ENCODE data around the gene PRAMEF6. TPM values are rescaled to one million over a fixed set of nuclear protein-coding genes. Genes with fewer than 3 reads are reported as not detected.
"Not testable (repeated sequence)": the region's sequence is repeated elsewhere in the genome, so short reads cannot be mapped to it uniquely, and the experiment has no call there.

The PRAMEF6 gene
- polyA plus RNA-seq (ENCODE audit: insufficient read length in 4 of 4): not detected

DNA sequence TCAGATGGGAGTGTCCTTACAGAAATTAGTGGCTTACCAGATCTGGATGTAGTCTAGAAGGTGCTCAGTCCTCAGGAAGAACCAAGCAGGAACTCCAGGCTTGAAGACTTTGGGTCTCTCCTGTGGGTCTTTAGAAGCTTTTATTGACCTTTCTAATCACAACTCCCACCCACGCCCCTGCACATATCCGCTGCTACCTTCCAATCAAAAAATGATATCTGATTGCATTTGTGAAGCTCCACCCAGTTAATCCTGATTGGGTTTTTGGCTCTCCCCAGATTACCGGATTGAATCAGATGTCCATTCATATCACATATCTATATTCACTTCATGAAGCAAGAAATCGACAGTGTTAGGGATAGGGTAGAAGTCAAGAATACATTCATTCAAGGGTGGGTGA is at the start of gene PRAMEF6:
Gene PRAMEF6, minus strand, starts transcription at position 101 of the 400 bp plus-strand sequence. CDS start 5,062 bp downstream, outside the sequence.
- not testable (repeated sequence) for DNase-seq (ENCODE audit: low read depth in 4 of 4, low spot score in 3 of 4)

DNA sequence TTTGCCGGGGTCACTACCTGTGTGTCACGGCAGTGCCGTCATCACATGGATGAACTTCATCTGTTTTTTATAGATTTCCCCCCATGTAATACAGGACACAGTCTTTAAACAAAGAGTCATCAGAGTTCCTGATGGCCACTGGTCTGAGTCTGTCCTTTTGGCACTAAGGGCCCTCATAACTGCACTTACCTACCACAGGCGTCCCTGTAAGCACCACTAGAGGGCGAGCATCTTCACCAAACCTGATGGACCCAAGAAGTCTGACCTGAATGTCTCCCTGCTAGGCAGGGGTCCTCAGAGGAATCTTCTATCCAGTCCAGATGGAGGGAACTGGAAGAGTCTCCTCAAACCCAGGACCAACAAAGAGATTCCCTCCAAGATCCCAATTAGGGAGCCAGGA is 23.0 kb downstream of the PRAMEF6 start:
- DNase-seq (ENCODE audit: low read depth in 4 of 4, low spot score in 3 of 4): not testable (repeated sequence)

DNA sequence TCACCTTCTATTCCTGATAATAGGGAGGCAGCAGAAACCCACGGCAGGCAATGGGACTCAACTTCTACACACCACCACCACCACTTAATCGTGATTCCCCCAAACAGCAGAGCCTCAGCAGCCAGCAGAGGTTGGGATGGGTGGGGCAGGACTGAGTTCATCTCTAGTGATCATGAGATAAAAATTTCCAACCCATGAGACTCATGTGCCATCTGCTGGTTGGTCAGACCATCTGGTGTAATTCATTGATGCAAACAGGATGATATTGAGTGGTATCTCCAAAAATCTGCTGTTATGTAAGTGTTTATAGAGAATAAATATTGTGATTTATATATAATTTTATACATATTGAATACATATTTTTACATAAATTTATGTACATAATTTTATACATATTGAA is 25.6 kb downstream of the PRAMEF6 start:
- DNase-seq (ENCODE audit: low read depth in 4 of 4, low spot score in 3 of 4): not testable (repeated sequence)

DNA sequence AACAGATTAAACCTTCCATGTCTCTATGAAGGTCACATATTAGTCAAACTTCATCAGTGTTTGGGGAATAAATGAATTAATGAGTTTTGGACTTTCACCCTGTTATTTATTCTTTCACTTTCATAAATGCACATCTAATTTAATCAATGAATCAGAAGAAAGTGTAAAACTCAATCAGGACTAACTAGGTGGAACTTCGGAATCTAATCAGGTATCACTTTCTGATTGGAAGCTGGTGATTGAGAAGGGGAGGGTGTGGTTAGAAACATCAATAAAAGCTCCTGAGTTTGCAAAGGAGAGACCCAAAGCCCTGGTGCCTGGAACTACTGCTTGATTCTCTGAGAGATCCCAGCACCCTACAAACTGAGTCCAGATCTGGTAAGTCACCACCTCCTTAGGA is 31.1 kb downstream of the PRAMEF6 start, which contains the start of gene PRAMEF7:
Gene PRAMEF7, plus strand, starts transcription at position 301 of the 400 bp plus-strand sequence. CDS start 1,083 bp downstream, outside the sequence.
- not testable (repeated sequence) for DNase-seq (ENCODE audit: low read depth in 4 of 4, low spot score in 3 of 4)

DNA sequence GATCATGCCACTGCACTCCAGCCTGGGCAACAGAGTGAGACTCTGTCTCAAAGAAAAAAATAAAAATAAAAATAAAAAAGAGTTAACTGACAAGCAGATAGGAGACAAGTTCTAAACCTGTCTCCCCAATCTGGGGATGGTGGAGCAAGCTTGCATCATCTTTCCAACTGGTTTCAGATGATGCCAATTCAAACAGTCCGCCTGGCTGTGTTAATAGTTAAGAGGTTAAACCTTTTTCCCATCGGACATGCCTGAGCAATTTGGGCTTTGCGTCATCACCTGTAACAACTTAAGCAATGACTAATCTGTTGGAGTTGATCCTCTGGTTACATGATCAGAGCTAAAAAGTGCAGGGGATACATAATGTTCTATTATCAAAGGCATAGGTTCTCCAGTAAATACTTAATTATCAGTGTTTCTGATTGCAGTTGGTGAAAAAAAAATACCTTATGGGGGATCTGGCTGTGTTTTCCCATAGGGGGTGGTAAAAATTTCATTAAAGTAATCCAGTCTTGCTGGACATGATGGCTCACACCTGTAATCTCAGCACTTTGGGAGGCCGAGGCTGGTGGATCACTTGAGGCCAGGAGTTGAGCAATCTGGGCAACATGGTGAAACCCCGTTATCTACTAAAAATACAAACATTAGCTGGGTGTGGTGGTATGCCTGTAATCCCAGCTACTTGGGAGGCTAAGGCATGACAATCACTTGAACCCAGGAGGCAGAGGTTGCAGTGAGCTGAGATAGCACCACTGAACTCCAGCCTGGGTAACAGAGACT is 43.4 kb downstream of the PRAMEF6 start:
- not testable (repeated sequence) for DNase-seq (ENCODE audit: low read depth in 4 of 4, low spot score in 3 of 4)

DNA sequence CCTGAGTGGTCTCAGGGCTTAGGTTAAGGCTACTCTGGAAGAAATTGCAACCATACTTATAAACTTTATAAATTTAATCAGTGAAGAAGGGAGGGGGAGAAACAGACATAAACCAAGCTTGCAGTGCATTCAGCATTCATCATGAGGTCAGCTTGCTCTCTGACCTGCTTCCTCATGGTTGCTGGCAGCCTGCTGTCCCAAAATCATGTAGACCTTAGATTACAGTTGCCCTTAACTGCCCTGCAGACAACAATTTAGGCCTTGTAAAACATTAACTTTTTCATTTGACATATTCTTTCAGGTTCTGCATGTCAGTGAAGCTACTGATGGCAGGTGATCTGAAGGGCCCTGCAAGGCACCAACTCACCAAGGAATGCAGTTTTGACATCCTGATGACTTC is 48.2 kb downstream of the PRAMEF6 start:
- not testable (repeated sequence) for DNase-seq (ENCODE audit: low read depth in 4 of 4, low spot score in 3 of 4)

DNA sequence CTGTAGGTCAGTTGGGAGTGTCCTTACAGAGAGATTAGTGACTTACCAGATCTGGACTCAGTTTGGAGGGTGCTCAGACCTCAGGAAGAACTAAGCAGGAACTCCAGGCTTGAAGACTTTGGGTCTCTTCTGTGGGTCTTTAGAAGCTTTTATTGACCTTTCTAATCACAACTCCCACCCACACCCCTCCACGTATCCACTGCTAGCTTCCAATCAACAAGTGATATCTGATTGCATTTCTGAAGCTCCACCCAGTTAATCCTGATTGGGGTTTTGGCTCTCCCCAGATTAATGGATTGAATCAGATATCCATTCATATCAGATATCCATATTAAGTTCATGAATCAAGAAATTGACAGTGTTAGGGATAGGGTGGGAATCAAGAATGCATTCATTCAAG is 49.2 kb downstream of the PRAMEF6 start, which contains the start of gene PRAMEF10:
Gene PRAMEF10, minus strand, starts transcription at position 101 of the 400 bp plus-strand sequence. CDS start 2,423 bp downstream, outside the sequence.
- DNase-seq (ENCODE audit: low read depth in 4 of 4, low spot score in 3 of 4): not testable (repeated sequence)

Other genes starting within 250 kb of the PRAMEF6 start
- gene AADACL3, start 231.5 kb downstream of the PRAMEF6 start, polyA plus RNA-seq (ENCODE audit: insufficient read length in 4 of 4): not detected
- 1 to 10 TPM in 3 of 4 donors, under 1 TPM in 1; 0.07 to 1.7 (median 1.1) TPM for gene CFAP107, start 201.4 kb downstream of the PRAMEF6 start, polyA plus RNA-seq (ENCODE audit: insufficient read length in 4 of 4)
- gene PRAMEF12, start 173.8 kb downstream of the PRAMEF6 start, polyA plus RNA-seq (ENCODE audit: insufficient read length in 4 of 4): not detected
- not detected for gene PRAMEF1, start 156.2 kb downstream of the PRAMEF6 start, polyA plus RNA-seq (ENCODE audit: insufficient read length in 4 of 4)
- gene PRAMEF11, start 116.2 kb downstream of the PRAMEF6 start, polyA plus RNA-seq (ENCODE audit: insufficient read length in 4 of 4): not detected
- not detected for gene HNRNPCL1, start 98.9 kb downstream of the PRAMEF6 start, polyA plus RNA-seq (ENCODE audit: insufficient read length in 4 of 4)
- gene PRAMEF2, start 90.5 kb downstream of the PRAMEF6 start, polyA plus RNA-seq (ENCODE audit: insufficient read length in 4 of 4): not detected
- not detected for gene PRAMEF4, start 61.4 kb downstream of the PRAMEF6 start, polyA plus RNA-seq (ENCODE audit: insufficient read length in 4 of 4)
- not detected for gene PRAMEF10, start 49.3 kb downstream of the PRAMEF6 start, polyA plus RNA-seq (ENCODE audit: insufficient read length in 4 of 4)
- not detected for gene PRAMEF7, start 31.0 kb downstream of the PRAMEF6 start, polyA plus RNA-seq (ENCODE audit: insufficient read length in 4 of 4)
- gene PRAMEF27, start 109.0 kb upstream of the PRAMEF6 start, polyA plus RNA-seq (ENCODE audit: insufficient read length in 4 of 4): not detected
- gene HNRNPCL3, start 113.2 kb upstream of the PRAMEF6 start, polyA plus RNA-seq (ENCODE audit: insufficient read length in 4 of 4): not detected
- gene PRAMEF25, start 123.2 kb upstream of the PRAMEF6 start, polyA plus RNA-seq (ENCODE audit: insufficient read length in 4 of 4): not detected
- gene HNRNPCL2, start 169.3 kb upstream of the PRAMEF6 start, polyA plus RNA-seq (ENCODE audit: insufficient read length in 4 of 4): under 1 TPM in 2 of 4 donors, not detected in 2; 0.19 to 0.42 TPM
- gene PRAMEF26, start 208.4 kb upstream of the PRAMEF6 start, polyA plus RNA-seq (ENCODE audit: insufficient read length in 4 of 4): not detected
- under 1 TPM in 2 of 4 donors, not detected in 2; 0.18 to 0.41 TPM for gene HNRNPCL4, start 218.1 kb upstream of the PRAMEF6 start, polyA plus RNA-seq (ENCODE audit: insufficient read length in 4 of 4)
- gene PRAMEF9, start 224.3 kb upstream of the PRAMEF6 start, polyA plus RNA-seq (ENCODE audit: insufficient read length in 4 of 4): not detected

Data from left renal pelvis (tissue), 4 donors.